Stimulated activated effector memory CD8-positive, alpha-beta T cell treated with anti-CD3 and anti-CD28 coated beads, Interleukin-12 subunit alpha, Interleukin-12 subunit beta, amount 100 ng/mL, for 72 hours (primary cell): ENCODE data around the gene ARHGAP25.

Experiments
- ATAC-seq: fragments of 150-1000 bp; cut with Tn5 transposase; 2 replicates; pipeline ENCODE4 v1.10.0; 2021
- DNase-seq, 2 donors: peaks; one replicate each; pipeline ENCODE4 v3.0.0; 2021 to 2022; ENCODE audit warnings: low spot score in 2 of 2
- H3K27ac Mint-ChIP-seq: one replicate; pipeline ENCODE4 v1.8.0; 2022; ENCODE audit warnings: mild to moderate bottlenecking, mixed read lengths
- H3K36me3 Mint-ChIP-seq: one replicate; pipeline ENCODE4 v1.8.0; 2022; ENCODE audit warnings: mild to moderate bottlenecking, mixed read lengths
- H3K4me1 Mint-ChIP-seq: one replicate; pipeline ENCODE4 v1.8.0; 2022; ENCODE audit warnings: mixed read lengths
- H3K4me3 Mint-ChIP-seq: one replicate; pipeline ENCODE4 v1.8.0; 2022; ENCODE audit warnings: mild to moderate bottlenecking, mixed read lengths
- H3K9me3 Mint-ChIP-seq: one replicate; pipeline ENCODE4 v1.8.0; 2022; ENCODE audit warnings: mixed read lengths

Gene ARHGAP25

DNA sequence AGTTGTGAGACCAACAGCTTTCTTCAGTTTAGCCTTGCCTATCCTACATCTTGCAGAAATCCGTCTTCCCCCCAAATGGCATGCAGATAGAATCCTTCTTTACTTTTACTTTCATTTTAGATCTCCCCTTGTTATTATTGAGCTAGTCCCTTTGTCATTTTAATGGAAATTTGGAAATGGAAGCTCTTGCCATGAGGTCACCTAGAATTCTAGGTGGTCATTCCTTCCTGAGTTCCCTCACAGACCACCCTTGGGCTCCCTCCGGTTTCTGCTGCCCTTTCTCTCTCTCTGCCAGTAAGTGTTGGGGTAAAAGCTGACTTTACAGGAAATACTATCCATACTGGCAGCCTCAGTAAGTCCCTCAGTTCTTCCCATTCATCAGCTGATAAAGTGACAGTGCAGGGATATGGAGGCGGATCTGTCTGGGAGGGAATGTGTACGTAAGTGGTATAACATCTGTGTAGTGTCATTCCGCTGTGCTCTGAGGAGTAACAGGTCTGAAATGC, 30.2 kb downstream of the ARHGAP25 start:
- Mint-ChIP-seq H3K27ac (peak overlapping the region; percentile 92), H3K9me3 (no peaks in the 10 kb centered on the region), H3K4me1 (peaks cover 82% of the 10 kb centered on the region), H3K36me3 (peaks cover 11% of the 10 kb centered on the region), H3K4me3 (peak overlapping the region; percentile 77)
- peak in 1 of 2 donors; percentile 51 for DNase-seq
- no peak for ATAC-seq

DNA sequence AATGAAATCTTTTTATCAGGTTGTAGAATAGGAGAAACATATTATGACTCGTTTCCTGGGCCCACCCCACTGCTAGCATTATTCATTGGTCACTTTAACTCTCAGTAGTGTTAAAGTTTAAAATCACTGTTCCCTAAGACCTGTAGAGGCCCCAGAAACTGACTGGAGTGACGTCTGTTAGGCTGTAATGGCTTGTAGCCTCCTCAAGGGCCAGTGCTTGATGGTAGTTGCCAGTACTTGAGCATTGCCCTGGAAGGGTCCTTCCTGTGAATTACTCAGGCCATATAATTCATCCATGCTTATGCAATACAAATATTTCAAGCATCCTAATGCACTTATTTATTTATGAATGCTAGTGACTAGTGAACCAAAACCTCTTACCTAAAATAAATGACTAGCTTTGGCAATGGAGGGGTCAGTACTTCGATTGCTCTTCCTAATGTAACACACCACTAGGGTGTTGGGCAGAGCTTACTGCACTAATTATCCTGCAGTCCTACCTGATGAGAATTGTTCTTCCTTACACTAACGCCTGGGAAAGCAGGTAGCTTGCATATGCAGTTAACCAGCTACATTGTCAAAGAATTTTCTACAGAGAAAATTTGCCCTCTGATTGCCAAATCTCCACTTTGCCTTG, 31.2 kb downstream of the ARHGAP25 start:
- ATAC-seq: peak; percentile 3
- Mint-ChIP-seq H3K4me3 (peak overlapping the region; percentile 77), H3K27ac (peak overlapping the region; percentile 92), H3K9me3 (no peaks in the 10 kb centered on the region), H3K4me1 (peaks cover 88% of the 10 kb centered on the region), H3K36me3 (peaks cover 15% of the 10 kb centered on the region)
- DNase-seq: peak in 1 of 2 donors; percentile 57

DNA sequence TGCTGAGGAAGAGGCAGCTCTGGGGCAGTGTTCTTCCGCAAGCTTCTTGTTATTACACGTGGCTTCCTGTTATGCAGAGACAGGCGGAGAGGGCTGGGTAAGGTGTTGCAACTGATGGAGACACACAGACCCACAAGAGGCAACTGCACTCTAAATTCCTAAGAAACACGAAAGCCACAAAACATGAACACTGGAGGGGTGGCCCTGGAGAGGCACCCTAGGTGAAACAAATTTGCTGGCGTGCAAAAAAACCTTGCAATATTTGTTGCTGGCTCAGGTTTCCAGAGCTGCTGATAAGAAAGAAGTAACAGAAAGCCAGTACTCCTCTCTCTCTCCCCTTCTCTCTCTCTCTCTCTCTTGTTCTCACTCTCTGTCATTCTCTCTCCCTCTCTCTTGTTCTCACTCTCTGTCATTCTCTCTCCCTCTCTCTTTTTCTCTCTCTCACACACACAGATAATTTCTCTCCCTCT, 31.8 kb downstream of the ARHGAP25 start:
- peak; percentile 40 to 86 for DNase-seq
- peaks cover 88% of the 10 kb centered on the region for H3K4me1 Mint-ChIP-seq
- H3K36me3 Mint-ChIP-seq: peaks cover 15% of the 10 kb centered on the region
- peak overlapping the region; percentile 77 for H3K4me3 Mint-ChIP-seq
- peak overlapping the region; percentile 92 for H3K27ac Mint-ChIP-seq
- H3K9me3 Mint-ChIP-seq: no peaks in the 10 kb centered on the region
- peak; percentile 78 for ATAC-seq

DNA sequence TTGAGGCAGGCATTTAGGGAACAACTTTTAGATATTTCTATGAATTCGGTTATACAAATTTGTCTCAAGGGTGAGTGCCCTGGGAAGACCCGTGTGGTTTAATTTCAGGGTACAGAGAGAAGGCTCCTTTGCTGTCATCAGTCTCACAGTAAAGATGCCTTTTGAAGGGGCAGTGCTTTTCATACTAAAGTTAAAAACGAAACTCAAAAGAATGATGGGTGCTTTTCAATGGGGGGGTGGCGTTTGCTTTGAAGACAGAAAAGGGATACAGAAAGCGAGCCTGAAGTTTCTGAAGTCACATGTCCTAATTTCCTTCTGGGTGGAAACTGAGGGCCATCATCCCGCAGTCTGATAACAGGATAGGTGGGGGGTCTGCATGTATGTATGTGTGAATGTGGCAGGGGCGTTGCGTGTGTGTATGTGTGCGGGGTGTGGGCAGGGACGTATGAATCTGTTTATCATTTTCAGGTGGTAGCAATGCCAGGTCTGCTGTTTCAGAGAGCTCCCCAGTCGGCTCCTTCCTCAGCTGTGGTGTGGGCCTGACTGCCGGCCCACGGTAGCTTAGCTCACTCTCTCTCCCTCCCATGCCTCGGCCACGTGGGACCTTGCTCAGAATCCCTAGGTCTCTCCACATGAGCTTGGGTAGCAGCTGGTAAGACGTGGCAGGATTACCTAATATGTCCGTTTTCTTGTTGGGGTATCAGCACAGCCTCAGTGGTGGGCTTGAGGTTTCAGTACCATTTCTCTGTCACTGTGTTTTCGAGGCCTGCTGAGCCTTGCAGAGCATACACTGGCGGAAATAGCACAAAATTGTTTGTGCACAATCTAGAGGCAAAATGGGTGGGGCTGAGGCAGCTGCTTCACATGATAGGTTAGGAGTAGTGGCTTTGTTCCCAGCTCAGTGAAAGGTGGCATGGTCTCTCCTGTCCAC, 32.7 kb downstream of the ARHGAP25 start:
- Mint-ChIP-seq H3K4me1 (peaks cover 88% of the 10 kb centered on the region), H3K36me3 (peaks cover 15% of the 10 kb centered on the region), H3K9me3 (no peaks in the 10 kb centered on the region), H3K4me3 (peak overlapping the region; percentile 77), H3K27ac (peak overlapping the region; percentile 92)
- ATAC-seq (peak; percentile 35), DNase-seq (peak in 1 of 2 donors; percentile 77)

DNA sequence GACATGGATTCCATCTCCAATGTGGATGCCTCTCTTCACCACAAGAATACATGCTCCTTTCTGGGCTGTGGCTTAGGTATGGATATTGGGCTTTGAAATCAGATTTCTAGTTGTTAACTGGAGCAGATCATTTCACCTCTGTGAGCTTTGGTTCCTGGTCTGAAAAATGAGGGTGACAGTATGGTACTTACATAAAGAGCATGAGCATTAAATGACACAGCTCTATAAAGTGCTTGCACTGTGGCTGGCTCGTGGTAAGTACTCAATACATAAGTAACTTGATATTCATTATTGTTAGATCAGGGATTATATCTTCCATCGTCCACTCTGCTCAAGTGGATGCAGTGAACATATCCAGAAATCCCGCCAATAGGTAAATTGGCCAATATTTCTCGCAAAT, 33.4 kb downstream of the ARHGAP25 start:
- Mint-ChIP-seq H3K27ac (peak overlapping the region; percentile 92), H3K36me3 (peaks cover 20% of the 10 kb centered on the region), H3K4me1 (peaks cover 90% of the 10 kb centered on the region), H3K4me3 (peak overlapping the region; percentile 77), H3K9me3 (no peaks in the 10 kb centered on the region)
- no peak for DNase-seq
- peak; percentile 20 for ATAC-seq

DNA sequence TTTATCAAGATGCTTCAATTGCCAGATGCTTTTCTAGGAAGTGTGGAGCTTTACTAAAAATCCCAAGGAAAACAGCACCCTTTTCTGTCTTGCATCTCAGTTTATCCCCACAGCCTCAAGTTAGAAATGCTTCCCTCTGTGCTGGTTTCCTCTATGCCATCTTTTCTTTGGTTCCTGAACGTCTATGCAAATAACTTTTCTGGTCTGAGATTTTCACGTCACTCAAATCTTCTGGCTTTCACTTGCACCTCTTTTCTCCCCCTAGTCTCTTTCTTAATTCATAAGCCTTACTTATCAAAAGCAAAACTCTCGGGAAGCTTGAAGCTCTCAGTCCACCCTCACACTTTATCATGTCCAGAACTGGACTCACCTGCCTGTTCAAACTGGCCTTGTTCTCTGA, 33.9 kb downstream of the ARHGAP25 start:
- Mint-ChIP-seq H3K9me3 (no peaks in the 10 kb centered on the region), H3K36me3 (peaks cover 23% of the 10 kb centered on the region), H3K4me3 (peak overlapping the region; percentile 77), H3K27ac (peak overlapping the region; percentile 92), H3K4me1 (peaks cover 95% of the 10 kb centered on the region)
- ATAC-seq (no peak), DNase-seq (no peak)

DNA sequence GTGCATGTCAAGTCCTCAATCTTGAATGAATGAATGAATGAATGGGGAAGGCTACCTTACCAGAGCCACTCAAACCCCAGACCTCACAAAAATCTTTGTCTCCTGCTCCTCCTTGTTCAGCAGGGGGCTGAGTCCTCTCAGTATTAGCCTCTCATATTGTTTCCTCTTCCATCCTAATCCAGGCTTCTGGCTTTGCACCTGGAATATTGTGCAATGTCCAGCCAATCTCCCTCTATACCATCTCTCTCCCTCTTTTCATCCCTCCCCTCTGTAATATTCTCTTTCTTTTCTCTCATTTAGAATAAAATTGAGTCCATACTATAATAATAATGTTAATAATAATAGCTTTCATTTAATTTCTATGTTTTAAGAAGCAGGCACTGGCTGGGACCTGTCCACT, 34.3 kb downstream of the ARHGAP25 start:
- H3K36me3 Mint-ChIP-seq: peaks cover 24% of the 10 kb centered on the region
- H3K27ac Mint-ChIP-seq: peak overlapping the region; percentile 92
- no peaks in the 10 kb centered on the region for H3K9me3 Mint-ChIP-seq
- H3K4me3 Mint-ChIP-seq: peak overlapping the region; percentile 77
- DNase-seq (peak in 1 of 2 donors; percentile 48), ATAC-seq (no peak)
- H3K4me1 Mint-ChIP-seq: peaks cover 99% of the 10 kb centered on the region

DNA sequence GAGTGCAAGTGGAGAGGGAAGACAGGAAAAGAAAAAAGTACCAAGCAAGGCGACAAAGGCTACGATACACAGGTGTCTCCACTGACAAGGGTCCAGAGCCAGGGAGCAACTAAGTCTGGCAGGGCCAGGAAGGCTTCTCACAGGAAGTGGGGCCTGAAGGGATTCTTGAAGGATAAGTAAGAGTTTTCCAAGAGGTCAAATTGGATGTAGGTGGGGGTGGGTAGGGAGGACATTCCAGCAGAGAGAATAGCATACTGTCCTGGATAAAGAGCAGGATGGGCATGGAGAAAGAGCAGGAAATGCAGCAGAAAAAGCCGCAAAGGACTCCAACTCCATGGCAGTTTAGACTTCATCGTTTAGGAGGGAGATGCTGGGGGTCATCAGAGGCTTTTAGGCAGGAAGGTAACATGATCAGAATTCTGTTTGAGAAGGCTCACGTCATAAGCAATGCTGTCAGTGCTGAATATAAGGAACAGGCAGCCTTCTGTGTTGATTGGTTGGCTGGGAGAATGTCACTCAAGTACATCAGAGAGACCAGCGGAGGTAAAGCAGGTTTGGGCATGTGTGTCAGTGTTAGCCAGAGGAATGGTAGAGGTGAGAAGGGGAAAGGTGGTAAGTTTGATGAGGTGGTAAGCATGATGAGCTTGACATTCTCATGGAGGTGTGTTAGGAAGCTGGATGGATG, 35.1 kb downstream of the ARHGAP25 start:
- Mint-ChIP-seq H3K4me3 (peak overlapping the region; percentile 77), H3K36me3 (peaks cover 30% of the 10 kb centered on the region), H3K9me3 (no peaks in the 10 kb centered on the region), H3K27ac (peak overlapping the region; percentile 92), H3K4me1 (peaks cover 99% of the 10 kb centered on the region)
- no peak for DNase-seq
- no peak for ATAC-seq

DNA sequence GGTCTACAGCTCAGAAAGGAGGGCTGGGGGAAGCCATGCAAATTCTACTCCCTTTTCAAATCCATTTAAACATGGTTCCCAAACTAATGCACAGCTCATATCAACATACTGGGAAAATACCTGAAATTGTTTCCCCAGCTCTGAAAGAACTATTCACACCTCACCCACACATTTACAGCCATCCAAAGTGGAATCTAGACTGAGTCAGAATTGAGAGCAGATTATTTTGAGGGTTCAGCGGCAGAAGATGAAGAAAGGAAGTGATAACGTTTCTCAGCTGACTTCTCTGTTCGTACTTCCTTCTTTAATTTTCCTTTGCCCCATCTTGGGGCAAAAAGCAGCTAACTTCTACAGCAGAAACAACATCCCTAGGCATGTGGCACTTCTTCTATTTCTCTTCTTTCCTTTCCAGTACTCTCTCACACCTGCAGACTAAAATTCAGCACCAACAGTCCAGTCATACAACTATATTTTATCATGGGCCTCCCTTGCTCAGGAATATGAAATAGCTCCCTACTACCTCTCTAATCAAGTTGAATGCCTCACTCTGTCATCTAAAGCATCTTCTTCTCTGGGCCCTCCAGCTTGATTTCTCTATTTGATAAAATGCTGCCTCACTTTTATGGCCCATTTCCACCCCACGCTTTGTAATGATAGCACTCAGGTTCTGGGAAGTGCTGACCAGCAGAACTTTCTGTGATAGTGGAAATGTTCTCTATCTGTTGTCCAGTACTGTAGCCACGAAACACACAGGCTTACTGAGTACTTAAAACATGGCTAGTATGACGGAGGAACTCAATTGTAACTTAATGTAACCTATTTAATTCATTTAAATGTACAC, 35.9 kb downstream of the ARHGAP25 start:
- Mint-ChIP-seq H3K4me3 (peak overlapping the region; percentile 77), H3K4me1 (peaks cover 99% of the 10 kb centered on the region), H3K9me3 (no peaks in the 10 kb centered on the region), H3K27ac (peak overlapping the region; percentile 92), H3K36me3 (peaks cover 38% of the 10 kb centered on the region)
- DNase-seq: peak in 1 of 2 donors; percentile 57
- no peak for ATAC-seq

DNA sequence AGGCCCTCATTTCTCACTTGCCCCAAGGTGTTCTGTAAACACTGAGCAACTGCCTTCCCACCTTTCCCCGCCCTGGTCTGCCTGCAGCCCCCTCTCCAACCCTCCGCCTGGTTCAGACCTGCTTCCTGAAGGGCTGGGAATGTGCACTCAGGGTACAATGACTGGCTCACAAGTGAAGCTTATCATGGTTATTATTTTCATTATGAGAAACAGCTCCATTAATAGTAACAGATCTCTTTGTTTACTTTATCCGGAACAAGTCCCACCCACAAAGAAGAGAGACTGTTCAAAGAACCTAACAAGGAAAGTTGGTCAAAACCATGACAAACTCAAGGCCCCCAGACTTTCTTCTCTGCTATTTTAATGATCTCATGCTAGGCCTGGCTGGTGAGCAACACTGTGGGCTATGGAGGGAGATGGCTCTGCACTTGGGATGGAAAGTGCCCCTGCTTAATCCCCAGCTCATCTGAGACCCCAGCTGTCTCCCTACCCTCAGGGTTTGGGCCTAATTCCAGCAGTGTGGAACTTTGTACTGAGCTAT, 36.7 kb downstream of the ARHGAP25 start:
- ATAC-seq: peak; percentile 45
- H3K9me3 Mint-ChIP-seq: no peaks in the 10 kb centered on the region
- H3K4me3 Mint-ChIP-seq: peak overlapping the region; percentile 77
- DNase-seq: peak in 1 of 2 donors; percentile 57
- H3K27ac Mint-ChIP-seq: peak overlapping the region; percentile 92
- H3K4me1 Mint-ChIP-seq: peaks cover 99% of the 10 kb centered on the region
- peaks cover 45% of the 10 kb centered on the region for H3K36me3 Mint-ChIP-seq

DNA sequence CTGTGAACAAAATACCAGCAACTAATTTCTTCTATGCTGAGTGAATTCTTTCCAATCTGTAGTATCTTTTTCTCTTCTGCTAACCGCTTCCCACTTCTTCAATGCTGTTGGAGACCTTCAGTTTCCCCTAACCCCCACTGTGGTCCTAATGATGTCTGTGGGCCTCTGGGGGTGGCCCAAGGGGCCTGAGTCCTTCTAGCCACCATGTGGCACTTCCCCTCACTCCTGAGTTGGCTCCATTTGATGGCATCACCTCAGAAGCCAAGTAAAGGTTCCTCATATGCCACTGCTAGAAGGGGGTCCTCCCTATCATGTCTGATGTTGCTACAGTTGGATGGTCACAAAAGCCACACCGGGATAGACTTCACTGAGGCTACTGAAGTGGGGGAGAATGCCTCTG, 37.5 kb downstream of the ARHGAP25 start:
- Mint-ChIP-seq H3K27ac (peak overlapping the region; percentile 92), H3K9me3 (no peaks in the 10 kb centered on the region), H3K4me3 (peak overlapping the region; percentile 77), H3K36me3 (peaks cover 47% of the 10 kb centered on the region), H3K4me1 (peaks cover 99% of the 10 kb centered on the region)
- ATAC-seq (no peak), DNase-seq (no peak)

DNA sequence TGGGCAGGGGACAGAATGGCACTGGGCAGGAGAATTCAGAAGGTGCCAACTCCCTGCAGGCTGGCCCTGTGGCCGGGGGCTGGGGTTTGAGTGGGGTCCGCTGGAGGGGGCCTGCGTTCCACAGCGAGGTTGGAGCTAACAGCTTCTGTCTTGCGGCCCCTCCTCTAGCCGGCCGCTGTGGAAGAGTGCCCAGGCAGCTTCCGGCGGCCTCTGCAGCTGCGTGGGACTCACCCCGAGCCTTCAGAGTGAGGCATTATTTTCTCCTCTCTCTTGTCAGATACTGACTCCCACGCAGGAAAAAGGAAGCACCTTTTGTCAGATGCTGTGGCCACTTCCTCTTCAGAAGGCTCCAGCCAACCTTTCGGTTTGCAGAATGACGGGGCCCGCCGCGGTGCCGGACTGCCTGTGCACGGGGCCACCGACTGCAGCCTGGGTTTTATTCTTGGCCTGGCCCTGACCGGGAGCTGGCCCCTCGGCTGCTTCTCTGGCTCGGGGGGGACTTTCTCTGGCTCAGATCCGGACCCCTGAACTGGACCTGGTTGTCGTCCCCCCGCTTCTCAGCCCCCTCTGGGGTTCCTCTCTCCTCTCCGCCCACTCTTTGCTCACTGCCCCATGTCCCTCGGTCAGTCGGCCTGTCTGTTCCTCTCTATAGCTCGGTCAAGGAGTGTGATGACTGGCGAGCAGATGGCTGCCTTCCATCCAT, 40.1 kb downstream of the ARHGAP25 start:
- Mint-ChIP-seq H3K9me3 (no peaks in the 10 kb centered on the region), H3K4me3 (peak overlapping the region; percentile 77), H3K4me1 (peaks cover 87% of the 10 kb centered on the region), H3K27ac (peak overlapping the region; percentile 92), H3K36me3 (peaks cover 50% of the 10 kb centered on the region)
- peak; percentile 85 for ATAC-seq
- DNase-seq: peak; percentile 61 to 85

DNA sequence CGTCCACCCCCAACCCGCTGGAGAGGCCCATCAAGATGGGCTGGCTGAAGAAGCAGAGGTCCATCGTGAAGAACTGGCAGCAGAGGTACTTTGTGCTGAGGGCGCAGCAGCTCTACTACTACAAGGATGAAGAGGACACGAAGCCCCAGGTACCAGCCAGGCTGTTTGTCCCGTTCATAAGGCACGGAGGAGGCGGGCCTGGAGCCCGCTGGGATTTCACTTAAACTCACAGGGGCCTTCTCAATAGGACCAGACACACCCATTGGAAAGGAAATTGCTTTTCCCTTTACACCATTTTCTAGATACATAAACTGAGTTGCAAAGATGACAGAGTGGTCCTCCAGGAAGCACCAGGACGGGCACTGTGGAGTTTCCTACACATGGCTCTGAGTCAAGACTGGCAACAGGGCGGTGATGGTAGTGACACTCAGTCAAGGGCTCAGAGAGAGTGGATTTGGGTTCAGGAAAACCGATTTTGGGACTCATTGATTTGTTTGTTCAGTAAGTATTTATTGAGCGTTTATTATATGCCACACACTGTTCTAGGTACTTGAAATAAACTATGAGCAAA, 40.7 kb downstream of the ARHGAP25 start:
- Mint-ChIP-seq H3K4me3 (peak overlapping the region; percentile 77), H3K36me3 (peaks cover 44% of the 10 kb centered on the region), H3K27ac (peak overlapping the region; percentile 92), H3K4me1 (peaks cover 85% of the 10 kb centered on the region), H3K9me3 (no peaks in the 10 kb centered on the region)
- ATAC-seq (no peak), DNase-seq (no peak)
